ENCODE measurements around the gene HCN2.
"Not testable (repeated sequence)": the region's sequence is repeated elsewhere in the genome, so short reads cannot be mapped to it uniquely, and the experiment has no call there.

Gene HCN2

DNA sequence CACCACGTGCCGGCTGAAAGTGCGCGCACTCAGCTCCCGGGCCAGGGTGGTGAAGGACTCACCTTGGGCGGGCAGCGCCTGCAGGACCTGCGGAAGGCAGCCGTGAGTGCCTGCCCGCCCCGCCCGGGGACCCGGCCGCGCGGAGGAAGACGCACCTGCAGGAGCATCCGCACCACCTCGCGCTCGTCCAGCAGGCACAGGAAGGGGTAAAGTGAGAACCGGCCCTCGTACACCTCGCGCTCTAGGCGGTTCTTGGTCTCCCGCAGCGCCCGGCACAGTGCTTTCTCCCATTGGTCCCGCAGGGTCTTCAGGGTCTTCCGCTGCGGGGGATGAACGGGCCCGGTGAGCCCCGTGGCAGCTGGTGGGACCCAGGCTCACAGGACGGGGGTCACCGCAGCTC lies 33.0 kb downstream of the HCN2 start:
- DNase-seq, result no peak

- DNase-seq, result no peak
Measured at GRCh38 chr19:623175-623916, 33.7 kb downstream of the HCN2 start.

GRCh38 chr19:623974-624373 lies 34.3 kb downstream of the HCN2 start:
- DNase-seq, result no peak

- no peak for DNase-seq
Measured at GRCh38 chr19:624433-625109, 34.9 kb downstream of the HCN2 start.

DNA sequence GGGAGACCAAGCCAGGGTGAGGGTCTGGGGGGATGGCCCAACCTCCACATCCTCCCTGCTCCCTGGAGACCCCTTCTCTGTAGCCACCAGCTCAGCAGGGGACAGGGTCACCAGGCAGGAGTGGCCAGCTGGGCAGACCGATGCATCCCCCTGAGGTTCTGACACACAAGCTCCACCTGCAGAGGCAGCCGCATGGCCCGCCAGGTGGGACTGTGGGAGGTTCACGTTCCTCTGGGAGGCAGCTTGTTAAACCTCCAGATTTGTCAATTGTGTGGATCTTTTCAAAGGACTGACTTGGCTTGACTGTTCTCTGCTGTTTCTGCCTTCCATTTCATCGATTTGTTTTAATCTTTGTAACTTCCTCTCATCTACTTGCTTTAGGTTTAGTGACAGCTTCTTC lies 35.6 kb downstream of the HCN2 start:
- no peak for DNase-seq

- DNase-seq, result not testable (repeated sequence)
Measured at GRCh38 chr19:626566-626965, 36.9 kb downstream of the HCN2 start.

- DNase-seq, result no peak
Measured at GRCh38 chr19:628168-628567, 38.5 kb downstream of the HCN2 start.

- DNase-seq, result peak; percentile 11
Measured at GRCh38 chr19:629515-629914, 39.8 kb downstream of the HCN2 start.

DNA sequence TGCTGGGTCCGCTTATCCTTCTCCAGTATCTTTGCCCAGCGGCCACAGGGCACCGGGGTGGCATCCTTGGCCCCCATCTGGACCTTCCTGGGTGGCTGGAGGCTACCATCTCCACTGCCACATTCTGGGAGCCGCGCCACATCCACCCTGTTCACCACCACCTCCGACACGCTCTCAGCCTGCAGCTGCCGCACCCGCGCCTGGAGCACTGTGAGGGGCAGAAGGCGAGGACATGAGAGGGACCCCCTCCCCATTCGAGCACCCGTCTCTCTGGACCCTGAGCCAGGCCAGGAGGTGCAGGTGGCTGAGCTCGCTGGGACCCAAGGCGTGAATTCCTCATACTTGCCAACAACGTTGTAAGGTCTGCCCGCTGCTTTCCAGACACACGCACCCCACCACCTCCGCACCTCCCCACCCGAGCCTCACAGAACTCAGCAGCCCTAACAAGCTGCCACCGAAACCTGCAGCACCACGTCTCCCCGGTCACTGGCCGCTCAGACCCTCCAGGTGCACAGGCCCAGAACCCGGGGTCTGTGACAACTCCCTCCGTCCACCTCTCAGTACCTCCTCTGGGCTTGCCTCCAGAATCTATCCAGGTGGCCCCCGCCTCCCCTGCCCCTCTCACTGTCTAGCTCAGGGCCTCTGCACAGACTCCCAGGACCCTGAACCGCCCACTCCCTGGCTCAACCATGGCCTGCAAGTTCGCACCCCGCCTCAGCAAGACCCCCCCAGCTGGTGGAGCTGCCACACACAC lies 40.5 kb downstream of the HCN2 start:
- no peak for DNase-seq

DNA sequence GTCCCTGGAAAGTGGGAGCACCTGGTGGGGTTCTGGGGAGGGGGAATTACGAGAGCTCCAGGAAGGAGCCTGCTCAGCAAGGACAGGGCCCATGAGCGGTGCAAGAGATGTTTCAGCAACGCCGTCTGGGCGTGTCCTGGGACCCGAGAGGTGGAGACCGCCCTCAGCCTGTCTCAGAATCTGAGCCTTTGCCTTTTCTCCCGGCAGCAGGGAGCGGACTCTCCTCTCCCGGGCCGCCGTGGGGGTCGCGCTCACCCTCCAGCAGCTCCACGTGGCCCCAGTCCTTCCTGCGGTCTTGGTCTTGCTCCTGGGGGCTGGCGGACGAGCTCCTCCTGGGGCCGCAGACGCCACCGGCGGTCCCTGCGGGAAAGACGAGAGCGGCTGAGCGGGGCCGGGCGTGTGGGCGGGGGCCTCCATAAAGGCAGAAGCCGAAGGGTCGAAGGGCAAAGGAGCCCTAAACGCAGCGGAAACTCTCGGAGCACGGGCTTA lies 42.9 kb downstream of the HCN2 start:
- DNase-seq, result peak; percentile 19

GRCh38 chr19:633068-633785 lies 43.5 kb downstream of the HCN2 start, which contains the start of gene POLRMT:
Gene POLRMT (minus strand): TSS chr19:633537. CDS start chr19:633512, 25 bp downstream.
- DNase-seq, result peak; percentile 75

DNA sequence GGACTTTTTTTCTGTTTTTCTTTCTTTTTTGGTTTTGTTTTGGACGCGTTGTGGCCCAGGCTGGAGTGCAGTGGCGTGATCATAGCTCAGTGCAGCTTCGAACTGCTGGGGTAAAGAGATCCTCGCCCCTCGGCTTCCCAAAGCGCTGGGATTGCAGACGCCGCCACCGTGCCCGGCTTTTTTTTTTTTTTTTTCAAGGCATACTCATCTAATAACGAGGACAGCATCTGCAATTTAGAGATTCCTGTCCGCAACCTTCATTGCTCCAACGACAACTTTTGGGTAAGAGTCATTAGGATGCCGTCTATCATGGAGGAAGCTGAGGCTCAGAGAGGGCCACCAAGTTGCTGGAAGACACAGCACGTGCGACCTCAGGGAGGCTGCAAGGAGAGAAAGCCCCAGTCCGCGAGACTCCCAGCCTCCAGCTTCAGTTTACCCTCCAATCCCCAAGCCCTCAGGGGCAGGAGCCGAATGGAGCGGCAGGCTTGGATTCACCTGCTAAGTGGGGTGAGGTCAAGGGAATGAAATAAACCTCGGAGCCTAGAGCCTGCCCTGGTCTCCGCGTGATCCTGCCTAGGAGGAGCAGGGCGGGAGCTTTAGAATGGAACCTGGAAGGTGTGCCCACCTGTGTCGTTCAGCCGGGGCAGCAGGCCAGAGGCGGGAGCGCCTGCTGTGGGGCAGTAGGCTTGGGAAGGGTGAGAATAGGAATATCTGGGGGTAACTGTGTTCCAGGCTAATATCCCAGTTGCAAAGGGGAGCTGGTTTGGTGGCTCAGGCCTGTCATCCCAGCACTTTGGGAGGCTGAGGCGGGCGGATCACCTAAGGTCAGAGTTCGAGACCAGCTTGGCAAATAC lies 44.3 kb downstream of the HCN2 start:
- DNase-seq, result no peak

GRCh38 chr19:634975-635652 lies 45.4 kb downstream of the HCN2 start:
- no peak for DNase-seq

GRCh38 chr19:638906-639252 lies 49.2 kb downstream of the HCN2 start:
- DNase-seq, result no peak

GRCh38 chr19:639253-640160 lies 49.8 kb downstream of the HCN2 start, which contains the start of gene FGF22:
Gene FGF22 (plus strand): TSS chr19:639879. CDS start chr19:639926, 47 bp downstream.
- DNase-seq, result peak; percentile 56

DNA sequence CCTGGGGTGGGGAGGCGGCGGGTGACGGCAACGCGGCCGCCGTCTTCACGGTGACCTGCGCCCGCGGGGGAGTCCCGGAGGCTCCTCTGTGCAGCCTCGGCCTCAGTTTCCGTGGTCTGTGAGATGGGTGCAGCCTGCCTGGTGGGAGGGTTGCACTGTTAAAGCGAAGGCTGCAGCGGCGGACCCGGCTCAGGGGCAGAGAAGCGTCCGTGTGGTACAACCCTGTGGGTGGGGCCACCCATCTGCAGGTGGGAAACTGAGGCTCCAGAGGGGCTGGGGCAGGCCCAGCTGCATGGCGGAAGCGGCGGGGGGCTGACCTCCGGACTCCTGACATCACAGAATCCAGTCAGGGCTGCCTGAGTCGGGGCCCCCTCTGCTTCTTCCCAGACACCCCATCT lies 50.5 kb downstream of the HCN2 start:
- no peak for DNase-seq

DNA sequence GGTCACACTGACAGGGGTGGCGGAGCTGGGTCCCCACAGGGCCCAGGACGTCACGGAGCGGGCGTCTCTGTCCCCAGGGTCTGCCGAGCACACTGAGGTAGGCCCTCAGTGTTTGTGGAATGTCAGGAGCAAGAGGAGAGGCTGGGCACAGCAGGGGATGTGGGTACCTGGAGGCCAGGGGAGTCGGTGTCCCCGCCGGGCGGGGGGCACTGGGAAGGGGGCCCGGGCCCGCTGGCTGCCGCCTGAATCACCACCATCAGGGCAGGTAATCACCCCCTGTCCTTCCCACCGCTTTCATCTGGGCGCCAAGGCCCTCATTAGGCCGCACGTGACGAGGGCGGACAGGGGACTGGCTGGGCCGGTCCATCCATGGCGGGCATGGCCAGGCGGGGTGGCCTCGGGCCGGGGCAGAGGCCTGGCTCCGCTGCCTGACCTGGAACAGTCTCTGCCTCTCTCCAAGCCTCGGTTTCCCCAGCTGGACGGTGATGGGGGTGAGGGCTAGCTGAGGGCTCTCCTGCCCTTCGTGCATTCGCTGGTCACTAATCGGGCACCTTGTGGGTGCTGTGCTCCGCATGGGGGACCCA lies 51.0 kb downstream of the HCN2 start:
- DNase-seq, result no peak

DNA sequence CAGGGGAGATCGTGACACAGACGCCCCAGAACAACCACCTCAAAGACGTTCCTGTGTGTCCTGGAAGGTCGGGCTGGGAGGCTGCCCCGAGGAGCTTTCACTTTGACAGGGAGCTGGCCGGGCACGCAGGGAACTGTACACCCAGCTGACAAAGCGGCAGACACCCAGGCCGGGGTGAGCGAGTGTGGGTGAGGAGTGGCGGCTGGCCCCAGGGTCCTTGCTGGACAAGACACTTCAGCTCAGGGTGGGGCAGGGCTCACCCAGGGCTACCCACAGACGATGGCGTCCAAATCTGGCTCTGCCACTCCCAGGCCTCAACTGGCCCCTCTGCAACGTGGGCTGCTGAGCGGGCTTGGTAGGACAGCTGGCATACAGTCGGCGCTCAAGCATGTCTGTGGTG lies 52.0 kb downstream of the HCN2 start:
- DNase-seq, result no peak

GRCh38 chr19:642767-643727 lies 53.4 kb downstream of the HCN2 start:
- DNase-seq, result no peak

Data from NCI-H510A treated with DMSO at 0.1 percent for 48 hours (cell line).